NCI-H187 treated with DMSO at 0.1 percent for 48 hours (cell line): Measurements from ENCODE around the gene EIF4G3.
"Not testable (repeated sequence)": the region's sequence is repeated elsewhere in the genome, so short reads cannot be mapped to it uniquely, and the experiment has no call there.

Source experiments
- DNase-seq: peaks from one replicate; lab custom pipeline; 2025; lab: John Stamatoyannopoulos, UW

Gene EIF4G3

DNA sequence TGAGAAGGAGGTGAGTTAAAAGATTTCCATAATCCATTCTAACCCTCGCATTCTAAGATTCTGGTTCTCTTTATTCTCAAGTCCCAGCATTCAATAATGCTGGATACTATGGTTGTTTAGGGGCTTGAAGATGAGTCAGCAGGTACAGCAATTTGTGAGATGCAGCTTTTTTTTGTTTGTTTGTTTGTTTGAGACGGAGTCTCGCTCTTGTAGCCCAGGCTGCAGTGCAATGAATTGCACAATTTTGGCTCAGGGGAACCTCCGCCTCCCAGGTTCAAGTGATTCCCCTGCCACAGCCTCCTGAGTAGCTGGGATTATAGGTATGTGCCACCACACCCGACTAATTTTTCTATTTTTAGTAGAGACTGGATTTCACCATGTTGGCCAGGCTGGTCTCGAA is 23.3 kb downstream of the EIF4G3 start:
- DNase-seq: no peak

DNA sequence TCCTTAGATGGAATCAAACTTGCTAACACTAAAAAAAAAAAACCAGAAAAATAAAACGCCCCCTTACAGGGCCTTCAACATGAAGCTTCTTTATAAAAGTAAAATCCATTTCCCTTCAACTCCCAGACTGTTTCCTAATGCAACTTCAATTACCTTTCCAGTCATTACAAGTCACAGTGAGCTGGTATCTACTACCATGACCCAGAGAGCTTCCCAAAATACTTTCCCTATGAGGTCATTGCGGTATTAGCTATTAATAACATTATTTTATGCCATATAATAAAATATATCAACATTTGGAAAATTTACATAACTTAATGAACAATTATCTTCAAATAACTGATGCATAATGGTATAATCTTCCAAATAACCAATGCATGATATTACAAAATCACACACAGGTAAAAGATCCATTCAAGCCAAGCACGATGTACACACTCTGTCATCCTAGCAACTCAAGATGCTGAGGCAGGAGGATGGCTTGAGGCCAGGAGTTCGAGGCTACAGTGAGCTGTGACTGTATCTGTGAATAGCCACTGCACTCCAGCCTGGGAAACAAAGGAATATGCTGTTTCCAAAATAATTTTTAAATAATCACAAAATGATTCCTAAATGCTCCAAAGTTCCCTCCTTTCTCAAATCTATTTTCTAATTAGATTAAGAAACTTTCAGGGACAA is 24.1 kb downstream of the EIF4G3 start:
- no peak for DNase-seq

DNA sequence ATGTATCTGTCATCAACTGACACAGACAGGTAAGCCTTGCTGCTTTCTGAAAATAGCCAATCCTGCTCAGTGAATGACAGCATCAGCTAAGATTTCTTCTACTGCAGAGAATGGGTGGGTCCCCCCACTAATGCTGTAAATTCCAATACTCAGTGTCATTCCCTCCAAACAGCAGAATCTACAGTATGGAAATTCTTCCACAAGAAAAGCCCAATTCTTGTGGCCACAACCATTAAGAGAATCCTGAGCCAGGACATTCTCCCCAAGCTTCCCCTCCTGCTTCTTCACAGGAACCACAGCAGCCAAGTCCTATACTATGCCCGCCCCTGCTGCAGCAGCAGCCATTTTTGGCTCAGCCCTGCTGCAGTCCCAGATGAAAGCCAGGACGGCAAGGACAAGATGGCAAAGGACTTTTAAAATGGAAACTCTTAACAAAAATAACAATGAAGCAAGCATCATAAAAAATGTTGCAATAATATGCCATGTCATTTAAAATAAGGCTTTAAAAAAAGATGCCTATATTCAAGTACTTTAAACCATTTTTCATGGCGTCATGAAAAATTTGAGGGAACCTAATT is 26.8 kb downstream of the EIF4G3 start:
- no peak for DNase-seq

DNA sequence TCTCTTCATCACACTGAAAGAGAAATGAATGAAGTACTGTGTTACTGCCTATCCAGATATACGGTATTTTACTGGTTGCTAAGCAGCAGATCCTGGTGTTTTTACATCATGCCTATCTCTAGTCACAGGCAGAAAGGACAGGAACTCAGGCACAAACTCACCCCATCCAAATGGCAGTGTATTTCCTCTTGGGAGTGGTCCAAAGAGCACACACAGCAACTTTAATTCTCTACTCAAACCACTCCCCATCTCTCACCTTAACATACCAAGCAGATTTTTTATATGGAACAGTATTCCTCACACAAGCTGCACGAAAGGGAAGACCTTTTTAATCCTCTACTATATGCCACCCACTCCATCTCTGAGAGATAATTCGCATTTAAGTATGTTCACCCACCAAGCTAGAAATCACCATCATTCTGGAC is 27.3 kb downstream of the EIF4G3 start:
- no peak for DNase-seq

DNA sequence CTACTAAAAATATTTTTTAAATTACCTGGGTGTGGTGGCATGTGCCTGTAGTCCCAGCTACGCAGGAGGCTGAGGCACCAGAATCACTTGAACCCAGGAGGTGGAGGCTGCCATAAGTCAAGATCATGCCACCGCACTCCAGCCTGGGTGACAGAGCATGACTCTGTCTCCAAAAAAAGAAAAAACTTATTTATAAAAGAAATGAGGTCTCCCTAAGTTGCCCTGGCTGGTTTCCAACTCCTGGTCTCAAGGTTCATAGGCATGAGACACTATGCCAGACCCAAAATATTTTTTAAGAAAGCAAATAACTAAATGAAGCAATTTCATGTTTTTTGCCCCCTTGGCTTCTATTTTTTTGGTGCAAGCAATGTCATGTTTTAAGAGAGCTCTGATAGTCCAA is 32.9 kb downstream of the EIF4G3 start:
- no peak for DNase-seq

DNA sequence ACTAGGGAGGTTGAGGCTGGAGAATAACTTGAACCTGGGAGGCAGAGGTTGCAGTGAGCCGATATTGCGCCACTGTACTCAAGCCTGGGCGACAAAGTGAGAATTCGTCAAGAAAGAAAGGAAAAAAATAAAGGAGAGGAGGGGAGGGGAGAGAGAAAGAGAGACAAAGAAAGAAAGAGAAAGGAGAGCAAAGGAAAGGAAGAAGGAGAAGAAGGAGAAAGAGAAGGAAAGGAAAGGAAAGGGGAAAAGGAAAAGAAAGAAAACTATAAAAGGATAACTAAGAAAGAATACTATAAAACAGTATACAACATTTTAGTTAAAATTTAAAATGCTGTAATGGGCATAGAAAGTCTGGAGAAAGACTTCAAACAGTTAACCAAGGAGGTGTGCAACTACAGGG is 33.6 kb downstream of the EIF4G3 start:
- DNase-seq: no peak

DNA sequence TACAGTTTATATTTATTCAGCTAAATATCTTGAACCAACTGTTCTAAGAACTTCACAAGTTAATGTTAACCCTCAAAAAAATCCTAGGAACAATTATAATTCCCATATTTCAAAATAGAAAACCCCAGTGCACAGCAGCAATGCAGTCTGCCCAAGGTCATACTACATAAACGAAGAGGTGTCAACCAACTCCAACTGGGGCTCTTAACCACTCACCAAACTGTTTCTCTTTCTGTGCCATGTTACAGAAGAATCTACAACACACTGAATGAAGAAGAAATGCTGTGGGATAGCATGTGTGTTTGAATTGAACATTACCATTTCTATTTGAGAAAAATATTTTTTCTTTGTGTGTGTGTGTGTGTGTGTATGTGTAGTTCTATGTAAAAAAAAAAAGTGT is 35.7 kb downstream of the EIF4G3 start:
- no peak for DNase-seq

DNA sequence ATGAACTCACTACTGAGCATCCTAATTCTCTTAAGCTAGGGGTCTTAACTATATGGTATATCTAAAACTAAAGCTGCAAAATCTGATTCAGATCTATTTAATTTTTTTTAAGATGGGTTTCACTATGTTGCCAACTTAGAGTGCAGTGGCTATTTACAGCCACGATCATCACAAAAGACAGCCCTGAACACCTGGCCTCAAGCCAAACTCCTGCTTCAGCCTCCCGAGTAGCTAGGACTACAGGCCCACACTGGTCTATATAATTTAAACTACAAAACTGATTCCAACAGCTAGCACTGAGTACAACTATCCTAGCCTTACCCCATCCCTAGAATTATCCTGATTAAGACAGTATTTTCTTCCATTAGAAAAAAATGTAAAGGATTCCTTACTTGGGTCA is 37.1 kb downstream of the EIF4G3 start:
- DNase-seq: no peak

DNA sequence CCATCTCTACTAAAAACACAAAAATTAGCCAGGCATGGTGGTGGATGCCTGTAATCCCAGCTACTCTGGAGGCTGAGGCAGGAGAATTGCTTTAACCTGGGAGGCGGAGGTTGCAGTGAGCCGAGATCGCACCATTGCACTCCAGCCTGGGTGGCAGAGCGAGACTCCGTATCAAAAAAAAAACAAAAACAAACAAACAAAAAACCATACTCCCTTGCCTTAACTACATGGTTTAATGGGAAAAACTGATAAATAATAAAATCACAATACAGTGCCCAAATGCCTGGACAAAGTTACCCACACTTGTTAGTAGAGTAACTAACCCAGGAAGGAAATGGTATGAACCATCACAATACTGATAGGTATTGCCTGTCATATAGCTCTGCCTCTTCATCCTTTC is 40.4 kb downstream of the EIF4G3 start:
- DNase-seq: not testable (repeated sequence)

DNA sequence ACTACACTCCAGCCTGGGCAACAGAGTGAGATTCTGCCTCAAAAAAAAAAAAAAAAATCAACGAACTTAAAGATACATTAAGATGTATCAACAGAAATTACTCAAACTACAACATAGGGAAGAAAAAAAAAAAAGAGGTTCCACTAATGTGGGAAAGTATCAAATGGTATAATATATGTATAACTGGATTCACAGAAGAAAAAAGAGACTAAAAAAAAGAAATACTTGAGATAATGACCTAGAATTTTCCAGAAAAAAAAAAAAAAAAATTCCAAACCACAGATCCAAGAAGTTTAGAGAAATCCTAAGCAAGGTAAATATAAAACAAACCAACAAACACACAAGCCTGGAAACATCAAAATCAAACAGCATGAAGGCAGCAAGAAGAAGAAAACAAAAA is 45.5 kb downstream of the EIF4G3 start:
- no peak for DNase-seq

DNA sequence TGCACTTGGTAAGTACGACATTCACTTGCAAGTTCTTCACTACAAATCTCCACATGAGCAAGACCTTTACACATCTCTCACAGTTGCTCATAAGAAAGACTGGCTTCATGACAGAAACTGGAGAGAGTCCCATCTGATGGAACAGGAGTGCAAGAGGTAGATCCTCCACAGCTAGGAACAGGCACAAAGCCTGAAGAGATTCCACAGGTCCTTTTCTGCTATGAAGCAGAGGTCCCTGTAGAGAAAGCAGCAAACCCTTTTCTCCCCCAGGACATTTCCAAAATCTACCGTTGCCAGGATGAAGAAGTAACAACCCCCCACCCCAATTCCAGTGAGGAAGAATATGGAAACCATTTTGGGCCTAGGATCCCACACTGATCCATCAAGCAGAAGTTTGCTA is 47.3 kb downstream of the EIF4G3 start:
- no peak for DNase-seq

DNA sequence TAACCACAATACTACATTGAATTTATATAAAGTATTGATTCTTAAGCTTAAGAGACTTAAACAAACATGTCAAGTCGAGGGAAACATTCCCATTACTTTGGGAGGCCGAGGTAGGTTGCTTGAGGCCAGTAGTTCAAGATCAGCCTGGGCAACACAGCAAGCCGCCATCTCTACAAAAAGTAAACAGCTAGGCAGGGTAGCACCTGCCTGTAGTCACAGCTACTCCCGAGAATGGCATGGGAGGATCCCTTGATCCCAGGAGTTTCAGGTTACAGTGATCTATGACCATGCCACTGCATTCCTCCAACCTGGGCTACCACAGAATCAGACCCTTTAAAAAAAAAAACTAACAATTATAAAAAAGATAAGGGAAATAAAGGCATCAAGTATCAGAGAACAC is 50.4 kb downstream of the EIF4G3 start:
- DNase-seq: no peak

DNA sequence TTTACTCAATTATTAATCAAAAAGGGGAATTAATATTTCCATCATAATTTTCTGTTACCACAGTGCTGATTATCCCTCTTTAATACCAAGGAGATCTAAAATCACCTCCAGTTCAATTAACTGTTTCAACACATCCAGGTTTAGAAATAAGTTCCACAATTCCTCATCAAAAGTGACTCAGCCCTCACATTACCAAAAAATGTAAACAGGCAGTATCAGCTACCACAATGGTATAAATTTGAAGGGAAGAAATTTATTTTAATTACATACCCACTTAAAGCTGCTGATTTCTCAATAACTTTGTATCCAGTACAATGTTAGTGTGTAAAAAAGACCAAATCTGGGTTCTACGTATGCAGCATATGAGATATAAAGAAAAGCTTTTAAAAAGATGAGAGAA is 51.9 kb downstream of the EIF4G3 start:
- DNase-seq: no peak

DNA sequence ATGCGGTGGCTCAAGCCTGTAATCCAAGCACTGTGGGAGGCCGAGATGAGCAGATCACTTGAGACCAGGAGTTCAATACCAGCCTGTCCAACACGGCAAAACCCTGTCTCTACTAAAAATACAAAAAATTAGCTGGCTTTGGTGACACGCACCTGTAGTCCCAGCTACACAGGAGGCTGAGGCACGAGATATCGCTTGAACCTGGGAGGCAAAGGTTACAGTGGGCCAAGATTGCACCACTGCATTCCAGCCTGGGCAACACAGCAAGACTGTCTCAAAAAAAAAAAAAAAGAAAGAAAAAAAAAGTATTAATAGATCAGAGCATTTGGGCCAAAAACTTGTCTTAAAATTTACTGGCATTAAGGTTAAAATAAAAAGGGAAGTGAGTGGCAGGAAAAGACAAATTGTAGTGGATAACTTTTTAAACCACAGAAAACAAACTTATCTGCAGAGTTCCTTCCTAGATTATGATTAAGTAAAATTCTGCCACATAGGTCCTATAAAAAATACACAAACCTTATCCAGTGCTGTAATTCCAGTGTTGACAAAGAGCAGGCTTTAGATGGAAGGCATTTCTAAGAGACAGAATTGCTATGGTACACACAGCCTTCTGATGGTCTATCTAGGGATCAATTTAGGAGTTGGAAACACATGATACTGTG is 53.3 kb downstream of the EIF4G3 start:
- no peak for DNase-seq

DNA sequence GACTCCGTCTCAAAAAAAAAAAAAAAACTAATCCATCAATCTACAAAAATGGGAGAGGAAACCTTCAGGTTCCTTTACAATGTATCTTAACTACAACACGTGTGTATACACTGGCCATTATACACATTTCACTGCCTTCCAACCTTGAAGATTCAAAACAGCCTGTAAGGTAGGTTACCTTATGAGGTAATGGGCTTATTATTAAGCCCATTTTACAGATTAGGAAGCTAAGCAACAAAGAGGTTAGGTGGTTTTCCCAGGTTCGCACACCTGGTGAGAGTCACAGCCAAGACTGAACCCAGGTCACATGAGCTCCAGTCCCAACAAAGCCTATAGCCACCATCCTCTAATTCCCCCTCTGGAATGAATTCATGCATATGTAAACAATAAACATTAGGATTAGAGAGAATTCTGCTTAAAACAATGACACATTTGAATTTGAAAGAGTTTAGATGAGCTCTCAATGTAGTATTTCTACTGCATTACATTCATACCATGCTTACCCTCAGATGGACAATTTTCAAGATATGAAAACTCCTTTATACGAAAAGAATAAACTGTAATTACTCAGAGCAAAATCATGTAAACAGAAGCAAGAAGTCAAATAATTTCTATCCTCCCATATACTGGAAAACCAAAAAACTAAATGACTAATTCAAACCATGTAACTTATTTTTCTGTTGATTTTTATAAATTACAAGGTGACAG is 54.8 kb downstream of the EIF4G3 start:
- no peak for DNase-seq

DNA sequence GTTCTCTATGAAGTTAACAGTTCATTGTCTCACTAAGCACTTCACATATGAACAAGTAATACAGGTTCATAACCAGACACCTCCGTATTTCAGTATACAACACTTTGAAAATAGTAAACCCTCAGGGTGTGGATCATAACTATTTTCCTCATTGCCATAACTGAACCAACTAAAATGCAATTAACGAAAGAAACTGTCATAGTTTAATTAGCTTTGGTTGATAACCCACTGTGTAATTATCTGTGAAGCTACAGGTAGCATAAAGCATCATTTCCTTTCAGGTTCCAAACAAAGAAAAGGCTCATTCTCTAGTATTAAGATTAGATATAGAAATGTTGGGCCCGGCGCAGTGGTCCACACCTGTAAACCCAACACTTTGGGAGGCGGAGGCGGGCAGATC is 58.5 kb downstream of the EIF4G3 start:
- DNase-seq: no peak

DNA sequence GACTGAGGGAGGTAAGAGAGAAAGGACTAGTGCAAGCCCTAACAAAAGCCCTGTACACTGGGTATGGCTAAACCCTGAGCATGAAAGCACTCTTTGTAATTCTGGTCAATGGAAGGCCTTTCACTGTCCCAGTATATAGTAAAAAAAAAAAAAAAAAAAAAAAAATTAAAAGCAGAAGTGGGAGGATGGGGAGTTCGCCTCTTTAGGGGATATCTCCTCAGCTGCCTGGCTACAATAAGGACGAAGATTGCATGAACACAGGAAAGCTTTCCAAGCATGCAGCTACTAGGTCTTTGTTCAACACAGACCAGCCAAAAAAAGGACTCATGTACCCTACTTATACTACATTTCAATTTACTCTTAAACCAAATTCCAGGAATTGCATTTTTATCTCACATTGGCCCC is 59.1 kb downstream of the EIF4G3 start:
- no peak for DNase-seq

DNA sequence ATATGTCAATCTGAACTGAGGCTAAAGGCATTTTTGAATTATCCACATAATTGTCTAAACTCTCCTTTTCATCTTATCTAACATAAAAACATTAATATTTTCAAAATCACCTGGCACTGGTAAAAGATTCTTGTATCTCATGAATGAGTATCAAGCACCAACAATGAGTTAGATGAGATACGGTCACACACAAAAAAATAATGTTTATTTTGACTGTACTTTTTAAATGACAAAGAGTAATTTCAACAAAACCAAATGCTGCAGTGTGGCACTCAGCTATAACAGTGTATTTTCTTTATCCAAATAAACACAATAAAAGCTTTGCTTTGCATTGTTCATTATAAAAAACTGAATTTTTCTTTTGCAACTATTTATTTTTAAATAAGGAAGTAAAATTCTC is 59.5 kb downstream of the EIF4G3 start:
- DNase-seq: no peak

DNA sequence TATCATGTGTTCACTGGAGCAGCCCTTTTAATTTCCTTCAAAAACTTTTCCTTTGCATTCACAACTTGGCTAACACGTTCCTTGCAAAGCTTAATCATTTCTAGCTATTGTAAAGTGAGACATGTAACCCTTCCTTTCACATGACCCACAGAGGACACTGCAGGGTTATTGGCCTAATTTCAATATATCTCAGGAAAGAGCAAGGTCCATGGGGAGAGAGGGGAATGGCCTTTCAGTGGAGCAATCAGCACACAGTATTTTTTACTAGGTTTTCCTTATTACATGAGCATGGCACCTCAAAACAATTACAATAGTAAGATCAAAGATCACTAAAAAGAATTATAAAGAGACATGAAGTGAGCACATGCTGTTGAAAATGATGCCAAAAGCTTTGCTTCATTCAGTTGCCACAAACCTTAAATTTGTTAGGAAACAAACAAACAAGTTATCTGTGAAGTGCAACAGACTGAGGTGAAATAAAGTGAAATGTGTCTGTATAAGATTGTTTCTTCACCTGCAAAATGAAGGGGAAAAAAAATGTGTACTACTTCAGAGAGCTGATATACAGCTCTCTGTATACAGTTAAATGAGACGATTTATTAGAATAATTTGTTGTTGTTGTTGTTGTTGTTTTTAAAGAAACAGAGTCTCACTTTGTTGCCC is 61.5 kb downstream of the EIF4G3 start:
- no peak for DNase-seq

DNA sequence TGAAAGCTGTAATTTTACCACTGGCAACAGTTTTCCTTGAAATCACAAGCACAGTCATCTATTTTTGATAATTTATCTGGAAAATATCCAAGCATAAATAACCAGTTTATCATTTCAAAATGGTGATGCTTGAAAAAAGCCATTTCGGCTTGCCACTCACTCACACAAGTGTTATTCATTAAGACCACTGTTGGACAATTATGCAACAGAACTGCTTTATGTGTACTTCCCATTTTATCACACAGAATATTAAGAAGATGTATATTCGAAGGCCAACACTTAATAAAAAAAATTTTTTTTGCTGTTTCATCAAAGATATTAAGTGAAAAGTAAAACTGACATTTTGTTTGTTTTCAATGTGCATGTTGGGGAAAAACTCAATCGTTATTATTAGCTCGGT is 62.3 kb downstream of the EIF4G3 start:
- no peak for DNase-seq

DNA sequence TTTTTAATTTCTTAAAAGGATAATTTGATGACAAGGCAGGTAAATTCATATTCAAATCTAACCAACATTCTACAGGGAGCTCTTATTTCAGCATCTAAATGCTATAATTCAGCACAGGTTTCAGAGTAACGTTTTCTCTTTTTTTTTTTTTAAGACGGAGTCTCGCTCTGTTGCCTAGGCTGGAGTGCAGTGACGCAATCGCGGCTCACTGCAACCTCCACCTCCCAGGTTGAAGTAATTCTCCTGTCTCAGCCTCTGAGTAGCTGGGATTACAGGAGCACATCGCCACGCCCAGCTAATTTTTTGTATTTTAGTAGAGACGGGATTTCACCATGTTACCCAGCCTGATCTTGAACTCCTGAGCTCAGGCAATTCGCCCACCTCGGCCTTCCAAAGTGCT is 66.5 kb downstream of the EIF4G3 start:
- no peak for DNase-seq

DNA sequence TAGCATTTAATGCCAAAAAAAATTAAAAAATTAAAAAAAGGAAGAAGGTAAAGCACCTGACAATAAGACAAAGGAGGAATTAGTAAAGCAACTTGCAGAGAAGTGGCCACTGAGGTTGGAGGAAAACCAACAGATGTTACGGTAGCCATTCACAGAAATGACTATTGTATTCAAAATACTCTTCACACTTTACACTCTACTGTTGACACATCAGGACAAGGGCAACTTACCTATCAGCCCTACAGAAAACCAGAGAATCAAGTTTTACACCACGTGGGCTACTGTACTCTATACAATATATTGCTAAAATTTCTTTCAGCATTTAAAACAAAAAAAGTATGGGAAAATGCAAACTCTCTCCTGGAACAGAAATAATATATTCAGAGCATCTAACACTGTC is 70.0 kb downstream of the EIF4G3 start:
- DNase-seq: no peak

DNA sequence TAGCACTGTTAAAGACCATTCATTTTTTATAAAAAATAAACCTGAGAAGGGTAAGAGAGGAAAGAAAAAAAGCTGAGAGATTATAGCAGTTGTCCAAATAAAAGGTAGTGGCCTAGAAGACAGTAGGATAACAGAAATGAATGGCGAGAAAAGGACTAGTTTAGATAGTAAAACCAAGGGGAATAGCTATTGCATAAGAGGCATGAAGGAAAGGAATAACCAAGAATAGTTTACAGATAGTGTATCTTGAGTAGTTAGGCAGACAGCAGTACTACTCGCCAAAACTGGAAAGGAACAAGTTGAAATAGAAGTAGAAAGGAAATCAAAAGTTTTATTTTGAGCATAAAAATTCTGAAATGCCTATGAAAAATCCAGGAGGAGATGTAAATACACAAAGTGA is 70.5 kb downstream of the EIF4G3 start:
- DNase-seq: no peak
